ENCODE data around the gene GNG4.
A peak's percentile ranks its signal among the peaks of the same experiment; 100 is the strongest.
"Not testable (repeated sequence)": the region's sequence is repeated elsewhere in the genome, so short reads cannot be mapped to it uniquely, and the experiment has no call there.

The GNG4 gene

DNA sequence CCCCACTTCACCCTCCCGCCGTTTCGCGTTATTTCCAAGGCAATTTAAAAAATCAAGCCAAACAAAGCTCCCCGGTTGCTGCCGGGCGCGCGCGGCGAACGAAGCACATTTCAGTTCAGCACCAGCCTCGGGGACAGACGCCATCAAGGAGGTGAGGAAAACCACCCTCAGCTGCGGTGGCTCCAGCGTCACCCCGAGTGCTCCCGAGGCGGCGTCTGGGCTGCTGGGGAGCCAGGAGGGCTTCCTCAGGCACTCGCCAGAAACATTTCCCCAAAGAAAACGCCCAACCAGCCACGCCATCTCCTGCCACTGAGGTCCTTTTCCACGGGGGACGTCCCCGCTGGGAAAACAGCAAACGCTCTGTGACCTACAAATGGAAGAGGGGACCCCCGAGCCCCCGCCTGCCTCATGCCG is 623 bp downstream of the GNG4 start:
- DNase-seq: peak; percentile 72

- DNase-seq: peak; percentile 14
Observed at GRCh38 chr1:235648407-235648907, 1.1 kb downstream of the GNG4 start.

GRCh38 chr1:235647537-235647936 is 2.0 kb downstream of the GNG4 start:
- not testable (repeated sequence) for DNase-seq

DNA sequence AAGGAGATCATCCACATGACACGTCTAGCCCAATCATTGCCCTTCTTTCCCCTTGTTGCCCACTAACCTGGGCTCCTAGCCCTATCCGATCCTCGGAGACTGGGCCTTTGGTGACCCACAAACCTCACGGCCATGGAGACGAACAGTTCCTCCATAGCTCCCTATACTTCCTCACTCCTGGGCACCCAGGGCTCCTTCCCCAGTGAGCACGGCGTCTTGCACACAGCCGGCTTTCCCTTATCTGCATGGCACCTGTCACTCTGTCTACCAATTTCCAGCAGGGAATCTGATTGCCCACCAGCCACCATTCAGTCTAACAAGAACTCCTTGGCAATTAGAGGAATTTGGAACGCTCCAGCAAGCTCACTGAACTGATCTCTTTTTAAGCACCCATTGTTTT is 3.1 kb downstream of the GNG4 start:
- DNase-seq: no peak

DNA sequence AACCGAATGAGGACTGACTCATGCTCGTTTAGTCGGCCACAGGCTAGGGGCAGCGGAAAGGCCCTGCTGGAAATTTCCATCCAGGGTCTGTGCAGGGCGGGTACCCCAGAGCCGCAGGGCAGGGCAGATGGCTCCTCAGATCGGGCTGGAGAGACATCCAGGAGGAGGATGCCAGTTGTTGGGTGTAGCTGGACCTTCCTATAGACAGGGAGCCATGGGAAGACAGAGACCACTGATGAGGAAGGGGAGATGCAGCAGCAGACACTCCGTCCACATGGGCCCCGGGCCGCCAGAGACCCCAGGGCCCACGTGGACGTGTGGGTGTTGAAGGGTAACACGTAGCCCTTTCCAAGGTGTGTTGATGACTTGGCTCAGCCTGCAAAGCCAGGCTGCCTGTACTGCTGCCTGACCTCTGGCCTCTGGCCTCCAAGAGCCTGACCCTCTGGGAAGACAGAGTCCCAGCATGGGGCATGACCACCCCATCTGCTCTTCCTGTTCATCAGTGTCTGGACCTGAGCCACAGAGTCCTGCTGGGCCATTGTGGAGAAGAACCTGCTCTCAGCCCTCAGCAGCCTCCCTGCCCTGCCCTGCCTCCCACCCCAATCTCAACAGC is 4.8 kb downstream of the GNG4 start:
- DNase-seq: no peak

DNA sequence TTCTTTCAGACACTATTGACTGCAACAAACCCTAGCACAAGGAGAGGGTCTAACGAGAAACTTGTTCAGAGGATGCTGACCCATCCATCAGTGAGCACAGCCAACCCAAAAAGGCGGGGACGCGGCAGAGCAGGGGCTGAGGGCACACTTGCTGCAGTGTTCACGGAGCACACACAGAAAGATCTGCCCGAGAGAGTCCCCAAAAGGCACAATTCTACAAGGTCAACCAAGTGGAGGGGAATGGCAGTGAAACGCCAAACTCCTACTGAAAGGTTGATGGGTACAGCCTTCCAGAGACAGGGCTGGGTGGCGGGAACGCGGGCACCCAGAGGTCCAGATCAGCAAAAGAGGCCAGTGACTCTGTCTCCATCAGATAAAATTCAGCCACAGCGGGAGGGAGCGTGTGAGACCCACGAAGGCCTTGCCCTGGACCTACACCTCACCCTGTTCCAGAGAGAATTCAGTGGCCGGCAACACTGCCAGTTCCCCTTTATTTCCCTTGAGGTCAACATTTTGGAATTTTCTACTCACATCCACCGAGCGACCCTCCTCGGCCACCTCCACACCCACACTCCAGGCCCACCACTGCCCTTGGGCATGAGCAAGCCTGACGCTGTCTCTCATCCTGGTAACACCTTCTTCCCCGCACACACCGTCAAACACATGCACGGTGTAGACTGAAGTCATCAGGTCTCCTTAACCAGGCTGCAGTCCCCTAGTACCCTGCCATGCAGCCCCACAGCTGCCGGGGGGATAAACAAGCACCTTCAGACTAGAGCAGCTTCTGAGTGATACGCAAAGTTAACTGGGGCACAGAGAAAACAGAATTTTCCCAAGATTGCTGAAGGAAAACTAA is 5.5 kb downstream of the GNG4 start:
- DNase-seq: no peak

- no peak for DNase-seq
Observed at GRCh38 chr1:235642943-235643371, 6.6 kb downstream of the GNG4 start.

GRCh38 chr1:235642011-235642942 is 7.3 kb downstream of the GNG4 start:
- peak; percentile 68 for DNase-seq

DNA sequence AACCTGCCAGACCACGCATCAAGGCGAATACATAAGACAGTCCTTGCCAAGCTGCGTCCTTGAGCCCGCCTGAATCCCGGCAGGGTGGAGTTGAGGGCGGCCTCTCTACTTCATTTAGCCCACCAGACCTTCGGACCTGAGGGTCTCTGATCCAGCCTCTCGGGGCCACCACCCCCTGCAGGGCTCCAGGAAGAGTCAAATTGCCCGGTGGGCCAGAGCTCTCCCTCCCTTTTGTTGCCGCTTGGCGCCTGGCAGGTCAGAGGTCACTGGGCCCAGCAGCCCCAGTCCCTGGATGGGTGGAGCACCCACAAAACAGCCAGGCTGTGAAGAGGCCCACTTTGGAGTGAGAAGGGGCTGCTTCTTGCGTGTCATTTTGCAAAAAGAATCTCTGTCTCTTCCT is 9.0 kb downstream of the GNG4 start:
- DNase-seq: no peak

DNA sequence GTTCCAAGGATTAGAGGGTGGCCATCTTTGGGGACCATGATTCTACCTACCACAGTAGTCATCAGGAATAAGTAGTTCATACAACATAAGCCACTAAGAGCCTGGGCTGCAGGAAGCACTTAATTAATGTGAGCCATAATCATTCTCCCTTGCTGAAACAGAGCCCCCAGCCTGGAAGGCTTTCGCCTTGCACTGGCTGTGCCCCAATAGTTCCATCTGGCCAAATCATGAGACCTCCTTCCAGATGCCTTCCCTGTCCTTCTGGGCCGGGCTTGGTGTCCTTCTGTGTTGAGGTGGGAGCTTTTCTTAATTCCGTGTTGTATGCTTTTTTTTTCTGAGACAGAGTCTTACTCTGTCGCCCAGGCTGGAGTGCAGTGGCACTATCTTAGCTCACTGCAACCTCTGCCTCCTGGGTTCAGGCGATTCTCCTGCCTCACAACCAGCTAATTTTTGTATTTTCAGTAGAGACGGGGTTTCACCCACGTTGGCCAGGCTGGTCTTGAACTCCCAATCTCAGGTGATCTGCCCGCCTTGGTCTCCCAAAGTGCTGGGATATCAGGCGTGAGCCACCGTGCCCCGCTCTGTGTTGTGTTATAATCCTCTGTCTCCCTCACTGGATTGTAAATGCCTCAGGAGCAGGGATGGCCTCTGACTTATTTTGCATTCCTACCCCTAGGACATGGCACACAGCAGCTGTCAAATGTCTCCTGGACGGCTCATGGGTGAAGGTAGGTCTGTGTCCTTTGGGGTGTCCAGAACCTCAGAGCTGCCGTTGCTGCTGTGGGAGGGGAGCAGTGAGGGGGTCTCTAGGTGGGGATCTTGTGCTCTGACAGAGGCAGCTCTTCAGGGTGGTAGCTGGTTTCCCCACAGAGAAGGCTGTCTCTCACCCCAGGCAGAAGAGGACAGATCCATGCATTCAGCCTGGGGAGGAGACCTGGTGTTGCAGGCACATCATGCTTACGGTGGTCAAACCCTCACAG is 10.1 kb downstream of the GNG4 start:
- no peak for DNase-seq

GRCh38 chr1:235638612-235639011 is 11.0 kb downstream of the GNG4 start:
- not testable (repeated sequence) for DNase-seq

GRCh38 chr1:235637756-235638534 is 11.6 kb downstream of the GNG4 start:
- DNase-seq: no peak

DNA sequence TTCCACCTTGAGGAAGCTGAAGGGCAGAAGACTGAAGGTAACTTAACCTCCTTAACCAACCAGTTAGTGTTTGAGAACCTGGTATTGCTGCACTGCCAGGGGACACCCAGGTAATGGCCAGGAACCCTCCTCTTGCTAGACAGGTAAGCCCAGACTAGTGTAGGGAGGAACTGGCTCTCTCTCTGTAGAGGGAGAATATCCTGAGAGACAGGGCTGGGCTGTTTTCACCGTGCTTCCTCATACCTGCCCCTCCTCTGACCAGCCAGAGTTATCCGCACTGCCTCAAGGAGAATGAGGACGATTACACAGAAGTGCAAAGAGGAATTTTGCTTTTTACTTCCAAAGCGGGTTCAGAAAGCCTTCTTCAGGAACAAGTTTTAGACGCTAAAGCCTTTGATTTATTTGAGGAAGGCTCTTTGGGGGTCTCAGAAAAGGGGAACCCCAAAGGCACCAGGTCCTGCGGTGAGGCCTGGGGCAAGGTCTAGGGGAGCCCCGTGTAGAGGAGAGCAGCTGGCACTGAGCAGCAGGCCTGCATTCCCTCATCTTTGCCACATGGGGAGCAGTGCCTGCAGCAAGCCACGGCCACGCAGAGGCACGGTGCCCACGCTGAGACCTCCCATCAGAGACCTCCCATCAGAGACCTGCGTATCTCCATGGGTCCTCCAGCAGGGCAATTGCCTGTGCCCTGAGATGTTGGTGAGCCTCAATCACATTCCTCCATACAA is 13.5 kb downstream of the GNG4 start:
- DNase-seq: no peak

- DNase-seq: no peak
Observed at GRCh38 chr1:235632506-235633401, 16.8 kb downstream of the GNG4 start.

- no peak for DNase-seq
Observed at GRCh38 chr1:235631816-235632215, 17.8 kb downstream of the GNG4 start.

GRCh38 chr1:235628316-235629005 is 21.1 kb downstream of the GNG4 start:
- no peak for DNase-seq

DNA sequence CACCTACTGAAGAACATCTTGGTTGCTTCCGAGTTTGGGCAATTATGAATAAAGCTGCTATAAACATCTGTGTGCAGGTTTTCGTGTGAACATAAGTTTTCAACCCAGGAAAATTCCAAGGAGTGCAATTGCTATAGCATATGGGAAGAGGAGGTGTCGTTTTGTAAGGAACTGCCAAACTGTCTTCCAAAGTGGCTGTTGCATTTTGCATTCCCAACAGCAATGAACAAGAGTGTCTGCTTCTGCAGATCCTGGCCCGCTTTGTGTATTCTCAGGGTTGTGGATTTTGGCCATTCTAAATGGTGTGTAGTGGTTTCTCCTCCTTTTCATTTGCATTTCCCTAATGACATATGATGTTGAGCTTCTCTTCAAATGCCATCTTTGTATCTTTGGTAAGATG is 23.8 kb downstream of the GNG4 start:
- no peak for DNase-seq

GRCh38 chr1:235625340-235625739 is 24.2 kb downstream of the GNG4 start:
- DNase-seq: no peak
